ENCODE data around the gene STAB2. TPM values are rescaled to one million over a fixed set of nuclear protein-coding genes. Genes with fewer than 3 reads are reported as not detected.

The STAB2 gene
- total and polyA plus RNA-seq, 7 experiments from 2014 or later = not detected

DNA sequence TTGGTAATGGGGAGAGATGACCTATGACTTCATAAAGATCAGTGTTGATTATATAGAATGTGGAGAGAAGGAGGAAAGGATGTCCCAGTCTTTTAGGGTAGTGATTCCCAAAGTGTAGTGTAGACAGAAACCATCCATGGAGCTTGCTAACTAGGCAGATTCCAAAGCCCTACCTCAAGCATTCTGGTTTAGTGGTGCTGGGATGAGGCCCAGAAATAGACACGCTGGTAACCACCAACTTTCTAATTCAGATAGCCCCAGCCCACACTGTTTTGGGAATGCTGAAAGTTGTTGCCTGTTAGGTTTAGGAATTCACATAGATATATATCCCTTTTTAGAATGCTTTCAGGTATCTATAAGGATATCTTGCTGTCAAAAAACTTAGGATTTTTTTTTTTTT lies 69.2 kb downstream of the STAB2 start:
- ATAC-seq = no peak
- POLR2A ChIA-PET = no interaction called here

GRCh38 chr12:103657331-103657730 lies 70.3 kb downstream of the STAB2 start:
- DNase-seq (no peak), ATAC-seq (no peak)
- Mint-ChIP-seq H3K27me3 (peaks cover 0 to 12% (median 6%) of the 10 kb centered on the region in 5 donors), H3K27ac (peak overlapping the region in 5 of 9 donors; percentile 32 to 72 (median 49)), H3K4me3 (peak overlapping the region in 6 of 10 donors; percentile 11 to 75 (median 58)), H3K4me1 (peaks cover 6 to 43% (median 29%) of the 10 kb centered on the region in 7 donors), H3K36me3 (no peaks in the 10 kb centered on the region), H3K9me3 (peaks cover 0 to 9% (median 3%) of the 10 kb centered on the region in 11 donors)
- no peak overlapping the region for H3K27ac ChIP-seq (ENCODE audit: low read depth, low read length)
- no peaks in the 10 kb centered on the region for H3K27me3 ChIP-seq (ENCODE audit: control insufficient read depth in 2 of 2, insufficient read depth in 2 of 2, low read length in 2 of 2)
- intact Hi-C loops (cut with micrococcal nuclease) = no loop called here
- no peaks in the 10 kb centered on the region for H3K36me3 ChIP-seq (ENCODE audit: control insufficient read depth in 2 of 3, insufficient read depth in 3 of 3, low read length in 3 of 3)
- CTCF ChIA-PET = no interaction called here
- H3K4me1 ChIP-seq (ENCODE audit: control insufficient read depth in 2 of 2, insufficient read depth in 2 of 2, low read length in 2 of 2) = peaks cover 0 to 10% of the 10 kb centered on the region in 2 donors
- H3K9me3 ChIP-seq (ENCODE audit: control insufficient read depth in 2 of 3, low read length in 3 of 3) = no peaks in the 10 kb centered on the region
- H3K4me3 ChIP-seq (ENCODE audit: low read length) = no peak overlapping the region
- POLR2A ChIA-PET = no interaction called here

More for the DNA sequence above, 69.2 kb downstream of the STAB2 start:
- DNase-seq = no peak
- H3K9me3 ChIP-seq (ENCODE audit: control insufficient read depth in 2 of 3, low read length in 3 of 3) = no peaks in the 10 kb centered on the region
- no peaks in the 10 kb centered on the region for H3K27me3 ChIP-seq (ENCODE audit: control insufficient read depth in 2 of 2, insufficient read depth in 2 of 2, low read length in 2 of 2)
- CTCF ChIA-PET = no interaction called here
- Mint-ChIP-seq H3K27me3 (peaks cover 0 to 12% (median 6%) of the 10 kb centered on the region in 5 donors), H3K36me3 (no peaks in the 10 kb centered on the region), H3K9me3 (peaks cover 0 to 9% (median 3%) of the 10 kb centered on the region in 11 donors), H3K4me3 (no peak overlapping the region), H3K4me1 (peaks cover 6 to 43% (median 26%) of the 10 kb centered on the region in 7 donors), H3K27ac (no peak overlapping the region)
- no peak overlapping the region for H3K4me3 ChIP-seq (ENCODE audit: low read length)
- H3K36me3 ChIP-seq (ENCODE audit: control insufficient read depth in 2 of 3, insufficient read depth in 3 of 3, low read length in 3 of 3) = no peaks in the 10 kb centered on the region
- no peak overlapping the region for H3K27ac ChIP-seq (ENCODE audit: low read depth, low read length)
- intact Hi-C loops (cut with micrococcal nuclease) = no loop called here
- peaks cover 0 to 10% of the 10 kb centered on the region in 2 donors for H3K4me1 ChIP-seq (ENCODE audit: control insufficient read depth in 2 of 2, insufficient read depth in 2 of 2, low read length in 2 of 2)

- peaks cover 0 to 12% (median 8%) of the 10 kb centered on the region in 7 donors for H3K4me1 Mint-ChIP-seq
- DNase-seq (no peak), ATAC-seq (no peak)
- Histone ChIP-seq H3K9me3 (ENCODE audit: control insufficient read depth in 2 of 3, low read length in 3 of 3) (no peaks in the 10 kb centered on the region), H3K27ac (ENCODE audit: low read depth, low read length) (no peak overlapping the region), H3K4me3 (ENCODE audit: low read length) (no peak overlapping the region), H3K4me1 (ENCODE audit: control insufficient read depth in 2 of 2, insufficient read depth in 2 of 2, low read length in 2 of 2) (no peaks in the 10 kb centered on the region), H3K36me3 (ENCODE audit: control insufficient read depth in 2 of 3, insufficient read depth in 3 of 3, low read length in 3 of 3) (no peaks in the 10 kb centered on the region), H3K27me3 (ENCODE audit: control insufficient read depth in 2 of 2, insufficient read depth in 2 of 2, low read length in 2 of 2) (no peaks in the 10 kb centered on the region)
- ChIA-PET POLR2A (no interaction called here), CTCF (no interaction called here)
- peaks cover 0 to 19% (median 7%) of the 10 kb centered on the region in 5 donors for H3K27me3 Mint-ChIP-seq
- H3K27ac Mint-ChIP-seq = no peak overlapping the region
- intact Hi-C loops (cut with micrococcal nuclease) = no loop called here
- H3K36me3 Mint-ChIP-seq = no peaks in the 10 kb centered on the region
- H3K4me3 Mint-ChIP-seq = no peak overlapping the region
- H3K9me3 Mint-ChIP-seq = peaks cover 0 to 3% (median 0%) of the 10 kb centered on the region in 11 donors
These were observed 77.6 kb downstream of the STAB2 start for GRCh38 chr12:103664626-103665025.

DNA sequence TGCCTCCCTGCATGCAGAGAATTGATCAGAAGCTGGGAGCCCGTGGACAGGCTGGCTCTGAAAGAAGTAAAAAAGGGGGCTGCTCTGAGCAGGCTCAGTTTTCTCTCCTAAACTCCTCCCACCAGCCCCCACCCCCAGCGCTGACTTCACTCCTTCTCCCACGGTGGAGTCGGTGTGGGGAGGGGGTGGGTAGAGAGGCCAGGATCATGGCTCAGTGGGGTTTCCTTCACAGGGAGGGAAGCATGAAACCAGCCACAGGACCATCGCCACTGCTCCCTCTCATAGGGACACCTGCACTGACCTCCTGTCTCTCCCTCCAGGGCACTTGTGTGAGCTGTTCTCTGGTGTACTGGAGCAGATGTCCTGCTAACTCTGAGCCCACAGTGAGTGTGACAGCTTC lies 78.9 kb downstream of the STAB2 start:
- no peak overlapping the region for H3K4me3 Mint-ChIP-seq
- no peaks in the 10 kb centered on the region for H3K4me1 ChIP-seq (ENCODE audit: control insufficient read depth in 2 of 2, insufficient read depth in 2 of 2, low read length in 2 of 2)
- no peak overlapping the region for H3K4me3 ChIP-seq (ENCODE audit: low read length)
- POLR2A ChIA-PET = no interaction called here
- no peaks in the 10 kb centered on the region for H3K36me3 Mint-ChIP-seq
- ATAC-seq (no peak), DNase-seq (no peak)
- H3K9me3 ChIP-seq (ENCODE audit: control insufficient read depth in 2 of 3, low read length in 3 of 3) = no peaks in the 10 kb centered on the region
- peaks cover 0 to under 1% (median 0%) of the 10 kb centered on the region in 11 donors for H3K9me3 Mint-ChIP-seq
- H3K36me3 ChIP-seq (ENCODE audit: control insufficient read depth in 2 of 3, insufficient read depth in 3 of 3, low read length in 3 of 3) = no peaks in the 10 kb centered on the region
- peaks cover 0 to 18% (median 5%) of the 10 kb centered on the region in 5 donors for H3K27me3 Mint-ChIP-seq
- H3K27ac Mint-ChIP-seq = no peak overlapping the region
- no peak overlapping the region for H3K27ac ChIP-seq (ENCODE audit: low read depth, low read length)
- no peaks in the 10 kb centered on the region for H3K27me3 ChIP-seq (ENCODE audit: control insufficient read depth in 2 of 2, insufficient read depth in 2 of 2, low read length in 2 of 2)
- H3K4me1 Mint-ChIP-seq = peaks cover 0 to 7% (median 0%) of the 10 kb centered on the region in 7 donors
- CTCF ChIA-PET = no interaction called here
- intact Hi-C loops (cut with micrococcal nuclease) = no loop called here

- Mint-ChIP-seq H3K27me3 (peaks cover 0 to 18% (median 5%) of the 10 kb centered on the region in 5 donors), H3K4me3 (no peak overlapping the region), H3K4me1 (no peaks in the 10 kb centered on the region), H3K9me3 (no peaks in the 10 kb centered on the region), H3K27ac (no peak overlapping the region), H3K36me3 (no peaks in the 10 kb centered on the region)
- Histone ChIP-seq H3K36me3 (ENCODE audit: control insufficient read depth in 2 of 3, insufficient read depth in 3 of 3, low read length in 3 of 3) (no peaks in the 10 kb centered on the region), H3K27me3 (ENCODE audit: control insufficient read depth in 2 of 2, insufficient read depth in 2 of 2, low read length in 2 of 2) (no peaks in the 10 kb centered on the region), H3K27ac (ENCODE audit: low read depth, low read length) (no peak overlapping the region), H3K4me3 (ENCODE audit: low read length) (no peak overlapping the region), H3K4me1 (ENCODE audit: control insufficient read depth in 2 of 2, insufficient read depth in 2 of 2, low read length in 2 of 2) (no peaks in the 10 kb centered on the region), H3K9me3 (ENCODE audit: control insufficient read depth in 2 of 3, low read length in 3 of 3) (no peaks in the 10 kb centered on the region)
- intact Hi-C loops (cut with micrococcal nuclease) = no loop called here
- DNase-seq (no peak), ATAC-seq (no peak)
- CTCF ChIA-PET = no interaction called here
- POLR2A ChIA-PET = no interaction called here
These were observed 80.1 kb downstream of the STAB2 start for GRCh38 chr12:103667125-103667524.

DNA sequence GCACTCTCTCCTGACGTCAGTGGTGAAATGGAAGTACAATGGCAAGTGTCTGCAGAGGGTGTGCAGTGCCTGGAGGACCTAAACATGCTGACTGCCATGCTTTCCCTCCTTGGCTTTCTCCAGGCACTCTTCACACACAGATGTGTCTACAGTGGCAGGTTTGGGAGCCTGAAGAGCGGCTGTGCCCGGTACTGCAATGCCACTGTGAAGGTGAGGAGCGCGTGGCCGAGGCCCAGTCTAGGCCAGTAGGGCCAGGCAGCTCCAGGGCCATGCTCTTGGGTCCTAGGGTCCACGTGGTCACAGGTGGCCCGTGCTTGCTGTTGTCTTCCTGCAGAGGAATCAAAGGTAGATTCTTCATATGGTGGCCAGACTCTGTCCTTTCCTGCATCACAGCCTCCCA lies 81.4 kb downstream of the STAB2 start:
- Histone ChIP-seq H3K4me1 (ENCODE audit: control insufficient read depth in 2 of 2, insufficient read depth in 2 of 2, low read length in 2 of 2) (no peaks in the 10 kb centered on the region), H3K36me3 (ENCODE audit: control insufficient read depth in 2 of 3, insufficient read depth in 3 of 3, low read length in 3 of 3) (no peaks in the 10 kb centered on the region), H3K4me3 (ENCODE audit: low read length) (no peak overlapping the region), H3K27me3 (ENCODE audit: control insufficient read depth in 2 of 2, insufficient read depth in 2 of 2, low read length in 2 of 2) (no peaks in the 10 kb centered on the region), H3K9me3 (ENCODE audit: control insufficient read depth in 2 of 3, low read length in 3 of 3) (no peaks in the 10 kb centered on the region), H3K27ac (ENCODE audit: low read depth, low read length) (no peak overlapping the region)
- DNase-seq (no peak), ATAC-seq (no peak)
- Mint-ChIP-seq H3K27me3 (peaks cover 0 to 18% (median 5%) of the 10 kb centered on the region in 5 donors), H3K4me3 (no peak overlapping the region), H3K9me3 (no peaks in the 10 kb centered on the region), H3K36me3 (no peaks in the 10 kb centered on the region), H3K4me1 (no peaks in the 10 kb centered on the region), H3K27ac (no peak overlapping the region)
- CTCF ChIA-PET = no interaction called here
- POLR2A ChIA-PET = no interaction called here
- intact Hi-C loops (cut with micrococcal nuclease) = no loop called here

DNA sequence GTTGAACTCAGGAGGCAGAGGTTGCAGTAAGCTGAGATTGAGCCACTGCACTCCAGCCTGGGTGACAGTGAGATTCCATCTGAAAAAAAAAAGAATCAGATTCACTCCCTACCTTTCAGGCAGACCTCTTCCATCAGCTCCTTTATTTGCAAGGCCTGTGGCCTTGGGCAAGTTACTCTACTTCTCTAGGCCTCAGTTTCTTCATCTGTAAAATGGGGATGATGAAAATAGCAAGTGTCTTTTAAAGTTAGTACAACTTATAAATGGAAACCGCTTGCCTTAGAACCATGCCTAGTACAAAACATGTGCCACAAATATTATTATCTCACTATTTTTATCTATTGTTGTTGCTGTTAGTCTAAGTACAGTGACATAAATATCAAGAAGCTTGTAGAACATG lies 84.3 kb downstream of the STAB2 start:
- H3K4me3 ChIP-seq (ENCODE audit: low read length) = no peak overlapping the region
- H3K4me1 ChIP-seq (ENCODE audit: control insufficient read depth in 2 of 2, insufficient read depth in 2 of 2, low read length in 2 of 2) = no peaks in the 10 kb centered on the region
- Mint-ChIP-seq H3K27ac (no peak overlapping the region), H3K4me3 (no peak overlapping the region), H3K9me3 (no peaks in the 10 kb centered on the region), H3K36me3 (no peaks in the 10 kb centered on the region), H3K4me1 (no peaks in the 10 kb centered on the region), H3K27me3 (peaks cover 0 to 18% (median under 1%) of the 10 kb centered on the region in 5 donors)
- intact Hi-C loops (cut with micrococcal nuclease) = no loop called here
- CTCF ChIA-PET = no interaction called here
- DNase-seq (no peak), ATAC-seq (no peak)
- H3K36me3 ChIP-seq (ENCODE audit: control insufficient read depth in 2 of 3, insufficient read depth in 3 of 3, low read length in 3 of 3) = no peaks in the 10 kb centered on the region
- no peaks in the 10 kb centered on the region for H3K27me3 ChIP-seq (ENCODE audit: control insufficient read depth in 2 of 2, insufficient read depth in 2 of 2, low read length in 2 of 2)
- H3K9me3 ChIP-seq (ENCODE audit: control insufficient read depth in 2 of 3, low read length in 3 of 3) = no peaks in the 10 kb centered on the region
- POLR2A ChIA-PET = no interaction called here
- no peak overlapping the region for H3K27ac ChIP-seq (ENCODE audit: low read depth, low read length)
